HS-5 (cell line): ENCODE data around the gene GSK3B.
A peak's percentile ranks its signal among the peaks of the same experiment; 100 is the strongest.
"Not testable (repeated sequence)": the region's sequence is repeated elsewhere in the genome, so short reads cannot be mapped to it uniquely, and the experiment has no call there.

Experiments
- DNase-seq: peaks from one replicate; pipeline ENCODE4 v3.0.0-alpha.2; 2012; ENCODE audit warnings: low read depth

The GSK3B gene

DNA sequence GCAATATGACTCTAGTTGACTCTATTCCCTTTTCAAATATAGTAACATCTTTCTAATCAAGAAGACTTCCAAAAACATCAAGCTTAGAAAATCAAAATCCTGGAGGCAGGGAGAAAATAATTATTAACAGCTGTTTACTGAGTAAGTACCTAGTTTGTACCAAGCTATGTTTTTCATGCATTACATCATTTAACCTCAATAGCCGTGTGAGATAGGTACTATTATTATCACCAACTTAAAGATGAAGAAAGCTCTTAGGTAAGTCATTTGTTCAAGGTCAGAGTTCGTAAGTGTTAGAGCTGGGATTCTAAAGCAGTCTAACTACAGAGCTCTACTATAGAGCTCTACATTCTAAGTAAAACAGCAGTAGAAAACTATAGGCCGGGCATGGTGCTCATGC lies 41.6 kb downstream of the GSK3B start:
- DNase-seq, result no peak

- no peak for DNase-seq
These were observed 42.0 kb downstream of the GSK3B start for GRCh38 chr3:120052225-120052624.

DNA sequence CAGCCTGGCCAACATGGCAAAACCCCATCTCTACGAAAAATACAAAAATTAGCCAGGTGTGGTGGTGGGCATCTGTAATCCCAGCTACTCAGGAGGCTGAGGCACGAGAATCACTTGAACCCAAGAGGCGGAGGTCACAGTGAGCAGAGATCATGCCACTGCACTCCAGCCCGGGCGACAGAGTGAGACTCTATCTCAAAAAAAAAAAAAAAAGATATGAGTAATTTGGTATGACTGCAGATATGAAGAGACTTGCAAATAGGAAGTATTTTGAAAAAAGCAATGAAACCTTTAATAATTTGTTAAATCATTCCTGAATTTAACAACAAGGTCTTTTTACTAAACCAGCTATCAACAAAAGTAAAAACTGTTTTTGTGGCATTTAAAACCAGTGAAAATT lies 42.7 kb downstream of the GSK3B start:
- not testable (repeated sequence) for DNase-seq

DNA sequence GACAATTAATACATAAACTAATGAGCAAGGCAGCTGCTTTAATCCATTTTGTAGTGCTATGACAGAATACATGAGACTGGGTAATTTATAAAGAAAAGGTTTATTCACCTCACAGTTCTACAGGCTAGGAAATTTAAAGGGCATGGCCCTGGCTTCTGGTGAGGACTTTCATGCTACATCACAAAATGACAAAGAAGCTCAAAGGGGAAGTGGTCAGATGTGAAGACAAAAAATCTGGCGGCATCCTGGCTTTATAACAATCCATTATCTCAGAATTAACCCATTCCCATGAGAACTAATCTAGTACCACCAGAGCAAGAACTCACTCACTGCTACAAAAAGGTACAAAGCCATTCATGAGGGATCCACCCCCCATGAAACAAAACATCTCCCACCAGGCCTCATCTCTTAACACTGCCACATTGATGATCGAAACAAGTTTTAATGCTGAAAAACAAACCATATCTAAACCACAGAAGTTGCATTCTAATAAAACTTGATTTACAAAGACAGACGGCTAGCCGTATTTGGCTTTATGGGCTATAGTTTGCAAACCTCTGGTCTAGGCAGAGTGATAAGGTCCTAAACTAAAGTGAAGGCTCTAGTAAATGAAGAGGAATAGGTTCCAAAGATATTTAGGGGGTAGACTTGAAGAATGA lies 44.2 kb downstream of the GSK3B start:
- no peak for DNase-seq

GRCh38 chr3:120049072-120049471 lies 45.2 kb downstream of the GSK3B start:
- DNase-seq, result no peak

DNA sequence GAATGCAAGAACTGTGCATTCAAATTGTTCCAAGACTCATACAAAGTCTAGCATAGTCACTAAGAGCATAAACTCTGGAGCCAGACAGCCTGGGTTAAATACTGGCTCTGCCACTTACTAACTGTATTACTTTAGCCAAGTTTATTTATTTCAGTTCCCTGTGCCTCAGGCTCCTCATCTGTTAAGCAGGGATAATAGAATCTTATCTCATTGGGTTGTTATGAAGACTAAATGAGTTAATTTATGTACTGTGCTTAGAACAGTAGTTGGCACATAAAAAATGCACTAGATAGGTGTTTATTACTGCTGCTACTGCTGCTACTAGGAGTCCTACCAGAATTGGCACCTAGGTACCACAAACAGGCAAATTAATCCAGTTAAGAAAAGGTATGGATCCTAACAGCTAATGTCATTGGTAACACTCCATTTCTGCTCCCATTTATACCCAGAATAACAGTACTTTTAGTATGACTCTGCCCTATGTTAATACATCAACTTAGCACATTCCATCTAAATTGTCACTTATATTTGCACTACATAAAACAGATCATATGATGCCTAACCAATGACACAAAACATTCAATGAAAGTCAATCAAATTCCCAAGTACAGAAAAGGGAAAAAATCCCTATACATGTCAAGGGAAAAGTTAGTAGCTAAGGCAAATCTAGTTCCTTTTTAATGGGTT lies 45.7 kb downstream of the GSK3B start:
- DNase-seq, result no peak

DNA sequence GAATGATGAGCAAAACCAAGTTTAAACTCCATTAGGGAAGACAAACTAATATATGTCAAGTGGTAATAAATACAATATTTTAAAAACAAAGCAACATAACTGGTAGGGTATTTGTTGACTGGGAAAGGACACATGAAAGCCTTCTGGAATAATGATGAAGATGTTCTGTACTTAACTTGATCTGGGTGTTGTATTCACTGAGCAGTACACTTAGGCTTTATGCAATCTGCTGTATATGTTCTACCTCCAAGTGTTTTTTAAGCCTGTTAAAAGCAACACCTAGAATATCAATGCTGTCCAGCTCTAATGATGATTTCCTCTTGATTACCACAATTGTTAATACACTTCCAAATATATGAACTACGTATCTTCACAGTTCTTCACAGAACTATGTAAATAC lies 46.6 kb downstream of the GSK3B start:
- no peak for DNase-seq

DNA sequence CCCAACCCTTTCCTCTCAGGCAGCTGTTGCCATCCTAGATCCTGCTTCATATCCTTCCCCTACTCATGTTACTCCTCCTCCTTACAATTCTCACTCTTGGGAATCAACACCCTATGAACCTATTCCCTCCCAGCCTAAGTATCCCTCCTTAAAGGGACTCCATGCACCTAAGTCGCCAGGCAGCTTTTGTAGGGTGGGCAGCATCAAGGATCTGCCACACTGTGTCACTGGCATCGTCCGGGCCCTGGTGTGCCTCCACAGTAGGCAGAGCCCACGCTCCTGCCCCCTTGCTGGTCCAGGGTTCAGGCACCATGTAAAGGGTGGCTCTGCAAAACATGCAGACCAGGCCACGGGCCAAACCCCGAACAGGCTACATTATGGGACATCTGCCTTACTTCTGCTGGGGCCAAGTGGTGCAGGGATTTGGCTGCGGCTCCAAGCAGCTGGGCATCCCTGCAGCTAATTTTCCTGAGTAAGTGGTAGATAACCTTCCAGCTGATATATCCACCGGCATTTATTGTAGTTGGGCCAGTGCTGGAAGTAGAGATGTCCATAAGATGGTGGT lies 53.4 kb downstream of the GSK3B start:
- DNase-seq, result no peak

DNA sequence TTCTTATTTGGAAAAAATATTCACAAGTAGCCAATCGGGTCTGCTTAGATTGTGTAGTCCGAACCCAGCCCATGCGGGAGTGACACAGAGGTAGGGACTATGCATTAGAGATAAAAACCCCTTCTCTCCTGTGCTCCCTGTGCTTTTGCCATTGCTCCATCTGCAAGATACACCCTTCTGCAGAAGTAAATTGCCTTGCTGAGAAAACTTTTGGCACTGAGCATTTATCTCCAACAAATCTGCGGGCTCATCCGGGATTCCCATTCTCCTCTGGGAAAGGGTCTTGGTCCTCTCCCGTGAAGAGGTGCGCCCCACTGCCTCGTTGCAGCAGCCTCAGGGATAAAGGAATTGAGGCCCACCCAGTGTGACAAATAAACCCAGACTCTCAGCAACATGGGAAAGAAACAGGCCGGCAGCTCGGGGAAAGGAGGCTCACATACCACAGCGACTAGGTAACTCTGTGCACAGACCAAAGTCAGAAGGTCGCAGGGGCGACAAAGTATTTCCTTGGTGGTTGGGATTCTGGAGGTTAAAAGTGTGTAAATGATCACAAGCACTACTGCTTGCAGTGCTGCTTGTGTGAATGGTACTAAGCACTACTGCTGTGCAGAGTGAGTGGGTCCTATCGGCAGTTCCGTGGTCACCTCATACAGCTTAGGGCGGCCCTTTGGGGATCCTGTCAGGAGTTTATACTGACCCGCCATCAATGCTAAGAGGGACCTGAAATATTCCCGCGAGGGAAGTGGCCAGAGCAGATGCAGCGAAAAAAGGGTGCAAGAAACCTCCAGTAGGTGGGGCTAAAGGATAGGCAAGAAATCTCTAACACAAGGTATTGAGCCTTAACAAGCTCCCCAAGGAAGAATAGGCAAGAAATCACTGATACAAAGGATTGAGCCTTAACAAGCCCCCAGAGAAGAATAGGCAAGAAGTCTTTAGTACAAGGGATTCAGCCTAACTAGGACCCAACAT lies 54.3 kb downstream of the GSK3B start:
- DNase-seq, result no peak

DNA sequence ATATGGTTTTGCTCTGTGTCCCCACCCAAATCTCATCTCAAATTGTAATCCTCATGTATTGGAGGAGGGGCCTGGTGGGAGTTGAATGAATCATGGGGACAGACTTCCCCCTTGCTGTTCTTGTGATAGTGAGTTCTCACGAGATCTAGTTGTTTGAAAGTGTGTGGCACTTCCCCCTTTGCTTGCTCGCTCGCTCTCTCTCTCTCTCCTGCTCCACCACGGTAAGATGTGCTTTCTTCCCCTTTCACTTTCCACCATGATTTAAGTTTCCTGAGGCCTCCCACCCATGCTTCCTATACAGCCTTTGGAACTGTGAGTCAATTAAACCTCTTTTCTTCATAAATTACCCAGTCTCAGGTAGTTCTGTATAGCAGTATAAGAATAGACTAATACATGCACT lies 60.7 kb downstream of the GSK3B start:
- no peak for DNase-seq

GRCh38 chr3:120031561-120031960 lies 62.7 kb downstream of the GSK3B start:
- DNase-seq, result no peak

DNA sequence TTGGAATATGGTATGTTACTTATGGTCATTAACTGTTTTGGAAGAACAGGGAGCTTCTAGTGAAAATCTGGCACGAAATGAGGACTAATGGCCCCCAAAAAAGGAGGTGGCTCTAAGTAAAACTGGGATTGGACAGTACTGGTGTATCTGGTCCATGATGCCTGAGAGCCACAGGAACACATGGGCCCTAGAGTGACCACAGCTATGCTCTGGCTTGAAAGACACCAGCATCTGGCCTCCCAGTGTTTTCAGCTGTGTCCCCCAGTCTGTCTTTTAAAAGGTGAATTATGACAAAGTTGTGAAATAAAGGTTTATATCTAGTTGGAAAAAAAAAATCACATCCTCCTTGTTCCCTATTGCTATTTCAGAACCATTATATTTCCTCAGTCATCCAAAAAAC lies 64.5 kb downstream of the GSK3B start:
- no peak for DNase-seq

- DNase-seq, result no peak
These were observed 65.8 kb downstream of the GSK3B start for GRCh38 chr3:120028271-120029047.

DNA sequence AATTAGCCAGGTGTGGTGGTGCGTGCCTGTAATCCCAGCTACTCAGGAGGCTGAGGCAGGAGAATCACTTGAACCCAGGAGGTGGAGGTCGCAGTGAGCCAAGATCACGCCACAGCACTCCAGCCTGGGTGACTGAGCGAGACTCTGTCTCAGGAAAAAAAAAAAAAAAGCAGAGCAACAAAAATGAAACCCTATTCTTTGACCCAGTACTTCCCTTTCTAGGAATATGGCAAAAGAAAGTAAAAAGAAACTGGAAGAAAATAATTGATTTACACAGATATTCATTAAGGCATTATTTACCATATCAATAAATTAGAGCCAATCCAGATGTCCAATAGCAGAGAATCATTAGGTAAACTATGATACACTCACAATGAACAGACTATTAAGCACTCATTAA lies 67.0 kb downstream of the GSK3B start:
- no peak for DNase-seq

GRCh38 chr3:120025520-120025919 lies 68.7 kb downstream of the GSK3B start:
- no peak for DNase-seq

GRCh38 chr3:120024103-120024502 lies 70.1 kb downstream of the GSK3B start:
- DNase-seq, result no peak

GRCh38 chr3:120022729-120023128 lies 71.5 kb downstream of the GSK3B start:
- DNase-seq, result no peak

DNA sequence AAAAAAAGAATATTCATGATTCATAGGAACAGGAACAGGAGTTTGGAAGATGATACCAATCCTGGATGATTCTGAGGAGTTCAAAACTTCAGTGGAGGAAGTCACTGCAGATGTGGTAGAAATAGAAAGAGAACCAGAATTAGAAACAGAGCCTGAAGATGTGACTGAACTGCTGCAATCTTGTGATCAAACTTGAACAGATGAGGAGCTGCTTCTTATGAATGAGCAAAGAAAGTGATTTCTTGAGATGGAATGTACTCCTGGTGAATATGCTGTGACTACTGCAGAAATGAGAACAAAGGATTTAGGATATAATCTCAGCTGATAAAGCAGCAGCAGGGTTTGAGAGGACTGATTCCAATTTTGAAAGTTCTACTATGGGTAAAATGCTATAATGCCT lies 72.7 kb downstream of the GSK3B start:
- DNase-seq, result peak; percentile 14

DNA sequence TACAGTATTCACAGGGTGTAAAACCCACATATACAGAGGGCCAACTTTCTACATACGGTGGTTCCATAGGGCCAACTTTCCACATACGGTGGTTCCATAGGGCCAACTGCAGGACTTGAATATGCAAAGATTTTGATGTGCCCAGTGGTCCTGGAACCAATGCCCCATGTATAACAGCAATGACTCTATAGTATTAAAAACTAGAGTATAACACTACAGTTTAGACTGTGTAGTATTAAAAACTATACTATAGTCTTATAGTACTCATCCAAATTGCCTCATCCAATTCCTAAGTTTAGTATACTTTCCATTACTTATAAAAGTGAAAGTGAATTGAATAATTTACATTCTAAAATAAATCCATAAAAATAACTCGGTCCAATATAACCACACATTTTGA lies 75.9 kb downstream of the GSK3B start:
- DNase-seq, result no peak

GRCh38 chr3:120017692-120018091 lies 76.6 kb downstream of the GSK3B start:
- no peak for DNase-seq

- DNase-seq, result no peak
These were observed 80.8 kb downstream of the GSK3B start for GRCh38 chr3:120013481-120013880.

GRCh38 chr3:120005741-120006140 lies 88.5 kb downstream of the GSK3B start:
- DNase-seq, result not testable (repeated sequence)
